H9 (cell line): Measurements from ENCODE around the gene CEP85L. TPM values are rescaled to one million over a fixed set of nuclear protein-coding genes. Genes with fewer than 3 reads are reported as not detected.

Experiments used
- DNase-seq: peaks from one replicate; pipeline ENCODE4 v3.0.0-alpha.2; 2017
- H2AFZ ChIP-seq: one replicate; pipeline ENCODE4 v1.6.1; 2013; ENCODE audit warnings: mild to moderate bottlenecking, low read length, control low read depth, moderate library complexity
- H2AK5ac ChIP-seq: 2 replicates; pipeline ENCODE4 v1.6.1; 2013; ENCODE audit warnings: low read length, control low read depth, mixed read lengths; ENCODE audit not compliant: insufficient read length
- H2BK120ac ChIP-seq: one replicate; pipeline ENCODE4 v1.6.1; 2013; ENCODE audit warnings: low read depth, mild to moderate bottlenecking, low read length, control low read depth, inconsistent platforms; ENCODE audit not compliant: poor library complexity, severe bottlenecking
- H2BK12ac ChIP-seq: 2 replicates; pipeline ENCODE4 v1.6.1; 2013; ENCODE audit warnings: low read length, control low read depth, mixed read lengths, low read depth; ENCODE audit not compliant: insufficient read length
- H2BK15ac ChIP-seq: 2 replicates; pipeline ENCODE4 v1.6.1; 2013; ENCODE audit warnings: low read depth, low read length, control low read depth
- H2BK20ac ChIP-seq: one replicate; pipeline ENCODE4 v1.6.1; 2013; ENCODE audit warnings: low read depth, mild to moderate bottlenecking, low read length, control low read depth, inconsistent platforms; ENCODE audit not compliant: poor library complexity, severe bottlenecking
- H2BK5ac ChIP-seq: 2 replicates; pipeline ENCODE4 v1.6.1; 2013; ENCODE audit warnings: low read length, control low read depth, mixed read lengths; ENCODE audit not compliant: insufficient read length
- H3K14ac ChIP-seq: 2 replicates; pipeline ENCODE4 v1.6.1; 2013; ENCODE audit warnings: low read length, control low read depth; ENCODE audit not compliant: insufficient read depth
- H3K18ac ChIP-seq: 2 replicates; pipeline ENCODE4 v1.6.1; 2013; ENCODE audit warnings: low read depth, mild to moderate bottlenecking, mixed read lengths, low read length, control low read depth; ENCODE audit not compliant: insufficient read length
- H3K23ac ChIP-seq: 2 replicates; pipeline ENCODE4 v1.6.1; 2013; ENCODE audit warnings: low read length, control low read depth, mixed read lengths, low read depth; ENCODE audit not compliant: insufficient read length
- H3K23me2 ChIP-seq: 2 replicates; pipeline ENCODE4 v1.6.1; 2013; ENCODE audit warnings: low read depth, mild to moderate bottlenecking, mixed read lengths, low read length, control low read depth; ENCODE audit not compliant: insufficient read length, poor library complexity, severe bottlenecking
- H3K27ac ChIP-seq: 2 replicates; pipeline ENCODE4 v1.5.1; 2013; ENCODE audit warnings: low read length, control low read depth, mixed read lengths, low read depth; ENCODE audit not compliant: insufficient read length
- H3K27me3 ChIP-seq: 2 replicates; pipeline ENCODE4 v1.6.1; 2013; ENCODE audit warnings: low read length, control low read depth, inconsistent platforms; ENCODE audit not compliant: insufficient read depth
- H3K4ac ChIP-seq: 2 replicates; pipeline ENCODE4 v1.6.1; 2013; ENCODE audit warnings: low read depth, mild to moderate bottlenecking, control low read depth, inconsistent platforms, low read length, moderate library complexity
- H3K4me1 ChIP-seq: 2 replicates; pipeline ENCODE4 v1.6.1; 2013; ENCODE audit warnings: low read length, control low read depth, inconsistent platforms; ENCODE audit not compliant: insufficient read depth
- H3K4me2 ChIP-seq: 2 replicates; pipeline ENCODE4 v1.6.1; 2013; ENCODE audit warnings: low read length, control low read depth, mixed read lengths; ENCODE audit not compliant: insufficient read length, insufficient read depth
- H3K56ac ChIP-seq: 2 replicates; pipeline ENCODE4 v1.6.1; 2013; ENCODE audit warnings: low read depth, mild to moderate bottlenecking, mixed read lengths, low read length, control low read depth; ENCODE audit not compliant: insufficient read length
- H3K79me1 ChIP-seq: 2 replicates; pipeline ENCODE4 v1.6.1; 2013; ENCODE audit warnings: low read depth, mild to moderate bottlenecking, moderate library complexity, low read length, control low read depth, inconsistent platforms; ENCODE audit not compliant: insufficient read depth, poor library complexity, severe bottlenecking
- H3K79me2 ChIP-seq: 2 replicates; pipeline ENCODE4 v1.6.1; 2013; ENCODE audit warnings: low read length, control low read depth, inconsistent platforms; ENCODE audit not compliant: insufficient read depth
- H3K9ac ChIP-seq: 2 replicates; pipeline ENCODE4 v1.6.1; 2013; ENCODE audit warnings: low read length, control low read depth, mixed read lengths; ENCODE audit not compliant: insufficient read length; ENCODE audit errors: extremely low read depth
- H3K9me3 ChIP-seq: one replicate; pipeline ENCODE4 v1.6.1; 2013; ENCODE audit warnings: low read depth, low read length, inconsistent platforms; ENCODE audit not compliant: control insufficient read depth
- H3T11ph ChIP-seq: one replicate; pipeline ENCODE4 v1.6.1; 2013; ENCODE audit warnings: mild to moderate bottlenecking, low read length, control low read depth, inconsistent platforms
- H4K20me1 ChIP-seq: one replicate; pipeline ENCODE4 v1.6.1; 2013; ENCODE audit not compliant: control insufficient read depth, insufficient read length, insufficient read depth
- H4K5ac ChIP-seq: 2 replicates; pipeline ENCODE4 v1.6.1; 2013; ENCODE audit warnings: low read depth, mild to moderate bottlenecking, mixed read lengths, low read length, control low read depth; ENCODE audit not compliant: insufficient read length
- H4K8ac ChIP-seq: replicated peaks from 2 replicates; pipeline ENCODE4 v1.6.1; 2013; ENCODE audit warnings: low read length, control low read depth, mixed read lengths, low read depth; ENCODE audit not compliant: insufficient read length
- H4K91ac ChIP-seq: 2 replicates; pipeline ENCODE4 v1.6.1; 2013; ENCODE audit warnings: low read depth, mild to moderate bottlenecking, moderate library complexity, mixed read lengths, low read length, control low read depth; ENCODE audit not compliant: insufficient read length
- H3K27ac Mint-ChIP-seq, 3 experiments: 2 replicates in 2 of 3; 3 replicates in 1 of 3; pipeline ENCODE4 v1.8.0; 2020 to 2021; ENCODE audit warnings: mixed read lengths in 3 of 3, mild to moderate bottlenecking in 1 of 3, moderate library complexity in 1 of 3
- H3K27me3 Mint-ChIP-seq: 2 replicates; pipeline ENCODE4 v1.8.0; 2021; ENCODE audit warnings: low read depth, mild to moderate bottlenecking, moderate library complexity, mixed read lengths
- H3K36me3 Mint-ChIP-seq, 3 experiments: 2 replicates in 2 of 3; 3 replicates in 1 of 3; pipeline ENCODE4 v1.8.0; 2020 to 2021; ENCODE audit warnings: low read depth in 3 of 3, mixed read lengths in 3 of 3; ENCODE audit not compliant: insufficient read depth in 1 of 3
- H3K4me1 Mint-ChIP-seq, 2 experiments: 2 replicates each; pipeline ENCODE4 v1.8.0; 2020; ENCODE audit warnings: mixed read lengths in 2 of 2
- H3K4me3 Mint-ChIP-seq, 2 experiments: 2 replicates in 1 of 2; 3 replicates in 1 of 2; pipeline ENCODE4 v1.8.0; 2020 to 2021; ENCODE audit warnings: mild to moderate bottlenecking in 2 of 2, mixed read lengths in 2 of 2, moderate library complexity in 1 of 2
- H3K9me3 Mint-ChIP-seq, 2 experiments: 2 replicates in 1 of 2; 3 replicates in 1 of 2; pipeline ENCODE4 v1.8.0; 2020; ENCODE audit warnings: mild to moderate bottlenecking in 2 of 2, mixed read lengths in 2 of 2, moderate library complexity in 1 of 2
- CTCF ChIP-seq: fragments of 200-600 bp; sonication (generic); conservative IDR thresholded peaks from 3 replicates; pipeline ENCODE4 v1.8.0; 2021; ENCODE audit warnings: antibody characterized with exemption, mild to moderate bottlenecking
- WGBS: extraction: QIAGEN DNeasy Blood & Tissue Kit; methylation state at CpG from one replicate; pipeline ENCODE4 v1.1.7; 2013; ENCODE audit warnings: missing lambda C conversion rate, low lambda C conversion rate, mixed read lengths; ENCODE audit not compliant: insufficient read length; ENCODE audit errors: extremely low coverage; 5-methylcytosine and 5-hydroxymethylcytosine counted together
- total RNA-seq: library from RNA; stranded (reverse); gene quantifications from 2 replicates; pipeline ENCODE4 v1.2.1, GENCODE V29; 2021

Gene CEP85L
- total RNA-seq, 1 experiment from 2014 or later, result 3.8 TPM

GRCh38 chr6:118667988-118668387 lies 16.6 kb upstream of the CEP85L start:
- H3K4me2 ChIP-seq, result no peak overlapping the region

More at GRCh38 chr6:118667988-118668387, 16.6 kb upstream of the CEP85L start:
- no peak for TF ChIP-seq CTCF
- no peaks in the 10 kb centered on the region for H3K23me2 ChIP-seq
- no peak overlapping the region for H4K5ac ChIP-seq
- no peak overlapping the region for H3K27ac ChIP-seq
- H3K4ac ChIP-seq, result no peak overlapping the region
- H3K14ac ChIP-seq, result no peak overlapping the region
- no peak overlapping the region for H4K8ac ChIP-seq
- no peak overlapping the region for H2BK5ac ChIP-seq
- no peaks in the 10 kb centered on the region for H3K36me3 Mint-ChIP-seq
- H3T11ph ChIP-seq, result no peak overlapping the region
- no CpG with 5 or more reads among the region's 1 CpG for WGBS
- H2BK120ac ChIP-seq, result no peak overlapping the region
- no peak overlapping the region for H2BK20ac ChIP-seq
- no peaks in the 10 kb centered on the region for H3K27me3 ChIP-seq
- no peaks in the 10 kb centered on the region for H3K27me3 Mint-ChIP-seq
- H3K9me3 Mint-ChIP-seq, result no peaks in the 10 kb centered on the region
- H3K9ac ChIP-seq, result no peak overlapping the region
- H3K18ac ChIP-seq, result no peak overlapping the region
- no peak overlapping the region for H2BK15ac ChIP-seq
- no peak overlapping the region for H4K91ac ChIP-seq
- no peaks in the 10 kb centered on the region for H3K79me1 ChIP-seq
- no peak for DNase-seq
- no peaks in the 10 kb centered on the region for H3K4me1 ChIP-seq
- no peak overlapping the region for H2AFZ ChIP-seq
- no peak overlapping the region for H3K23ac ChIP-seq
- no peaks in the 10 kb centered on the region for H3K79me2 ChIP-seq
- H4K20me1 ChIP-seq, result no peaks in the 10 kb centered on the region
- H3K4me1 Mint-ChIP-seq, result no peaks in the 10 kb centered on the region
- no peak overlapping the region for H2BK12ac ChIP-seq
- H3K4me3 Mint-ChIP-seq, result no peak overlapping the region
- H3K27ac Mint-ChIP-seq, result no peak overlapping the region
- H3K56ac ChIP-seq, result no peak overlapping the region
- H3K9me3 ChIP-seq, result no peaks in the 10 kb centered on the region
- no peak overlapping the region for H2AK5ac ChIP-seq
